GM18870 (cell line): ENCODE results near the gene ADCY3.
"Not testable (repeated sequence)": the region's sequence is repeated elsewhere in the genome, so short reads cannot be mapped to it uniquely, and the experiment has no call there.

Experiments used
- ATAC-seq: cut with Tn5 transposase; IDR thresholded peaks from one replicate; pipeline ENCODE4 v1.9.1; 2021; ENCODE audit warnings: moderate library complexity; ENCODE audit not compliant: unreplicated experiment

The ADCY3 gene

GRCh38 chr2:24819442-24820174, 100.4 kb downstream of the ADCY3 start:
- no peak for ATAC-seq

GRCh38 chr2:24818721-24819167, 101.3 kb downstream of the ADCY3 start:
- ATAC-seq: no peak

- no peak for ATAC-seq
Observed at GRCh38 chr2:24816884-24817283, 103.2 kb downstream of the ADCY3 start.

GRCh38 chr2:24816404-24816803, 103.6 kb downstream of the ADCY3 start:
- no peak for ATAC-seq

GRCh38 chr2:24815171-24815570, 104.9 kb downstream of the ADCY3 start:
- no peak for ATAC-seq

- no peak for ATAC-seq
Observed at GRCh38 chr2:24814516-24814915, 105.5 kb downstream of the ADCY3 start.

- ATAC-seq: no peak
Observed at GRCh38 chr2:24813691-24814137, 106.3 kb downstream of the ADCY3 start.

GRCh38 chr2:24809316-24810007, 110.6 kb downstream of the ADCY3 start:
- no peak for ATAC-seq

- no peak for ATAC-seq
Observed at GRCh38 chr2:24806661-24807036, 113.4 kb downstream of the ADCY3 start.

- not testable (repeated sequence) for ATAC-seq
Observed at GRCh38 chr2:24805811-24806660, 114.0 kb downstream of the ADCY3 start.

- ATAC-seq: not testable (repeated sequence)
Observed at GRCh38 chr2:24800487-24800886, 119.5 kb downstream of the ADCY3 start.

- ATAC-seq: no peak
Observed at GRCh38 chr2:24797644-24798043, 122.4 kb downstream of the ADCY3 start.

- peak; percentile 9 for ATAC-seq
Observed at GRCh38 chr2:24793761-24794435, 126.1 kb downstream of the ADCY3 start.

GRCh38 chr2:24792874-24793760, 126.9 kb downstream of the ADCY3 start, which contains the start of the genes CENPO and PTRHD1:
CENPO (plus strand) TSS chr2:24793425; CDS start chr2:24793920, 495 bp downstream.
PTRHD1 (minus strand) TSS chr2:24793391; CDS start chr2:24793377, 14 bp downstream.
- peak; percentile 83 for ATAC-seq

- no peak for ATAC-seq
Observed at GRCh38 chr2:24792542-24792873, 127.5 kb downstream of the ADCY3 start.

GRCh38 chr2:24791452-24791851, 128.6 kb downstream of the ADCY3 start:
- ATAC-seq: no peak

- ATAC-seq: no peak
Observed at GRCh38 chr2:24788816-24789215, 131.2 kb downstream of the ADCY3 start.

GRCh38 chr2:24787532-24787931, 132.5 kb downstream of the ADCY3 start:
- ATAC-seq: no peak

GRCh38 chr2:24785671-24786321, 134.2 kb downstream of the ADCY3 start:
- ATAC-seq: peak; percentile 63
